Smooth muscle cell (in vitro differentiated cells): ENCODE measurements around the gene GGNBP2. TPM values are rescaled to one million over a fixed set of nuclear protein-coding genes. Genes with fewer than 3 reads are reported as not detected.

ENCODE experiments used
- DNase-seq: peaks from one replicate; lab custom pipeline; 2025; ENCODE audit not compliant: unreplicated experiment; lab: John Stamatoyannopoulos, UW
- H2AFZ ChIP-seq: fragments of 200-600 bp; sonication (generic); 2 replicates; pipeline ENCODE4 v1.6.0; 2016; ENCODE audit warnings: antibody characterized with exemption, low read depth, mild to moderate bottlenecking
- H3F3A ChIP-seq: fragments of 200-600 bp; sonication (generic); 2 replicates; pipeline ENCODE4 v1.6.0; 2017; ENCODE audit warnings: antibody characterized with exemption, low read depth
- H3K27ac ChIP-seq: fragments of 200-600 bp; sonication (generic); 2 replicates; pipeline ENCODE4 v1.5.1; 2016; ENCODE audit warnings: low read depth, mild to moderate bottlenecking
- H3K27me3 ChIP-seq: fragments of 200-600 bp; sonication (generic); 2 replicates; pipeline ENCODE4 v1.6.1; 2016; ENCODE audit warnings: low read depth, mild to moderate bottlenecking
- H3K36me3 ChIP-seq: fragments of 200-600 bp; sonication (generic); 2 replicates; pipeline ENCODE4 v1.5.1; 2016; ENCODE audit warnings: low read depth
- H3K4me1 ChIP-seq: fragments of 200-600 bp; sonication (generic); 2 replicates; pipeline ENCODE4 v1.5.1; 2016; ENCODE audit warnings: low read depth
- H3K4me2 ChIP-seq: fragments of 200-600 bp; sonication (generic); 2 replicates; pipeline ENCODE4 v1.6.0; 2016; ENCODE audit warnings: mild to moderate bottlenecking
- H3K4me3 ChIP-seq: fragments of 200-600 bp; sonication (generic); 2 replicates; pipeline ENCODE4 v1.5.1; 2016; ENCODE audit warnings: mild to moderate bottlenecking
- H3K79me2 ChIP-seq: fragments of 200-600 bp; sonication (generic); 2 replicates; pipeline ENCODE4 v1.6.0; 2016; ENCODE audit warnings: low read depth, mild to moderate bottlenecking
- H3K9ac ChIP-seq: fragments of 200-600 bp; sonication (generic); 2 replicates; pipeline ENCODE4 v1.6.0; 2016; ENCODE audit warnings: low read depth
- H3K9me3 ChIP-seq: fragments of 200-600 bp; sonication (generic); replicated peaks from 2 replicates; pipeline ENCODE4 v1.5.1; 2016; ENCODE audit warnings: low read depth
- H4K20me1 ChIP-seq: fragments of 200-600 bp; sonication (generic); 2 replicates; pipeline ENCODE4 v1.6.0; 2016; ENCODE audit warnings: low read depth
- WGBS: methylation state at CpG from one replicate; pipeline ENCODE4 v1.1.7; 2016; ENCODE audit warnings: low lambda C conversion rate; 5-methylcytosine and 5-hydroxymethylcytosine counted together
- polyA plus RNA-seq: library from polyadenylated mRNA; unstranded; fragments of >200 nt; fragmentation: Nextera tagmentation; extraction: Ambion mirVana; gene quantifications from 2 replicates; pipeline ENCODE4 v1.2.1, GENCODE V29; 2016
- total RNA-seq: library from RNA; depleted of rRNA; stranded (reverse); fragments of >200 nt; gene quantifications from 2 replicates; pipeline ENCODE4 v1.2.3, GENCODE V29; 2014
- TF ChIP-seq, protein P1 (sequence below): fragments of 200-600 bp; sonication (generic); IDR thresholded peaks from 2 replicates; pipeline ENCODE4 v1.5.1; 2017; ENCODE audit warnings: borderline replicate concordance, mild to moderate bottlenecking, antibody characterized with exemption; ENCODE audit not compliant: insufficient read depth, poor library complexity, severe bottlenecking

The GGNBP2 gene
- total and polyA plus RNA-seq, 2 experiments from 2014 or later = 54.4 to 56.6 TPM

DNA sequence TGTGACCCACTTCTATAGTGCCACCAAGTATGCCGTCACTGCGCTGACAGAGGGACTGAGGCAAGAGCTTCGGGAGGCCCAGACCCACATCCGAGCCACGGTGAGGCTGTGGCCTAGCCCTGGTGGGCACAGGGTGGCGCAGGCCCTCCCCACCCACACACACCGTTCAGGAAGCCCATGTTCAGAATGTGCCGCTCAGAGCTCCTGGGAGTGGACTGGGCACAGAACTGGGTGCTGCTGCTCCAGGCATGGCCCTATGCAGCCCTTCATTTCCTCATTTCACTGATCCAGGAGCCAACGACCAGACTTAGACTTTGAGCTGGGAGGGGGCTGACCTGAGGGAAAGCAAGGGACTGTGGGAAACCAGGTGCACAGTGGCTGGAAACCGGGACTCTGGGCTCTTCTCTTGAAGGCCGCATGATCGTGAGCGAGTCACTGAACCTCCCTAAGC lies 54.3 kb downstream of the GGNBP2 start:
- Histone ChIP-seq H3K79me2 (peaks cover 5% of the 10 kb centered on the region), H3K27ac (no peak overlapping the region), H3K4me2 (no peak overlapping the region), H3K9ac (no peak overlapping the region), H3K4me1 (peaks cover 23% of the 10 kb centered on the region), H3K27me3 (no peaks in the 10 kb centered on the region), H2AFZ (no peak overlapping the region), H3K36me3 (no peaks in the 10 kb centered on the region), H3K4me3 (no peak overlapping the region), H4K20me1 (no peaks in the 10 kb centered on the region), H3K9me3 (no peaks in the 10 kb centered on the region), H3F3A (no peaks in the 10 kb centered on the region)
- TF ChIP-seq, protein P1, sequence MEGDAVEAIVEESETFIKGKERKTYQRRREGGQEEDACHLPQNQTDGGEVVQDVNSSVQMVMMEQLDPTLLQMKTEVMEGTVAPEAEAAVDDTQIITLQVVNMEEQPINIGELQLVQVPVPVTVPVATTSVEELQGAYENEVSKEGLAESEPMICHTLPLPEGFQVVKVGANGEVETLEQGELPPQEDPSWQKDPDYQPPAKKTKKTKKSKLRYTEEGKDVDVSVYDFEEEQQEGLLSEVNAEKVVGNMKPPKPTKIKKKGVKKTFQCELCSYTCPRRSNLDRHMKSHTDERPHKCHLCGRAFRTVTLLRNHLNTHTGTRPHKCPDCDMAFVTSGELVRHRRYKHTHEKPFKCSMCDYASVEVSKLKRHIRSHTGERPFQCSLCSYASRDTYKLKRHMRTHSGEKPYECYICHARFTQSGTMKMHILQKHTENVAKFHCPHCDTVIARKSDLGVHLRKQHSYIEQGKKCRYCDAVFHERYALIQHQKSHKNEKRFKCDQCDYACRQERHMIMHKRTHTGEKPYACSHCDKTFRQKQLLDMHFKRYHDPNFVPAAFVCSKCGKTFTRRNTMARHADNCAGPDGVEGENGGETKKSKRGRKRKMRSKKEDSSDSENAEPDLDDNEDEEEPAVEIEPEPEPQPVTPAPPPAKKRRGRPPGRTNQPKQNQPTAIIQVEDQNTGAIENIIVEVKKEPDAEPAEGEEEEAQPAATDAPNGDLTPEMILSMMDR = no peak
- no peak for DNase-seq
- WGBS = 96% methylated on average over 13 of the region's 13 CpGs

GRCh38 chr17:36599546-36600250 lies 55.0 kb downstream of the GGNBP2 start:
- H3K9ac ChIP-seq = no peak overlapping the region
- no peaks in the 10 kb centered on the region for H4K20me1 ChIP-seq
- H3F3A ChIP-seq = no peaks in the 10 kb centered on the region
- H3K27me3 ChIP-seq = no peaks in the 10 kb centered on the region
- H3K4me1 ChIP-seq = peaks cover 23% of the 10 kb centered on the region
- TF ChIP-seq, protein P1 = no peak
- no peaks in the 10 kb centered on the region for H3K9me3 ChIP-seq
- no peak overlapping the region for H3K27ac ChIP-seq
- H3K36me3 ChIP-seq = no peaks in the 10 kb centered on the region
- peaks cover 5% of the 10 kb centered on the region for H3K79me2 ChIP-seq
- no peak overlapping the region for H3K4me3 ChIP-seq
- WGBS = 95% methylated on average over 11 of the region's 11 CpGs
- no peak for DNase-seq
- no peak overlapping the region for H2AFZ ChIP-seq
- no peak overlapping the region for H3K4me2 ChIP-seq

- H3K27ac ChIP-seq = peak overlapping the region; percentile 32
These were observed 55.7 kb downstream of the GGNBP2 start for GRCh38 chr17:36600465-36600864.

More at GRCh38 chr17:36600465-36600864, 55.7 kb downstream of the GGNBP2 start:
- peak overlapping the region; percentile 96 for H3K4me2 ChIP-seq
- no peaks in the 10 kb centered on the region for H3F3A ChIP-seq
- no peaks in the 10 kb centered on the region for H3K36me3 ChIP-seq
- no peaks in the 10 kb centered on the region for H3K9me3 ChIP-seq
- no peaks in the 10 kb centered on the region for H4K20me1 ChIP-seq
- no peaks in the 10 kb centered on the region for H3K27me3 ChIP-seq
- H3K4me1 ChIP-seq = peaks cover 23% of the 10 kb centered on the region
- peaks cover 5% of the 10 kb centered on the region for H3K79me2 ChIP-seq
- no peak for DNase-seq
- H2AFZ ChIP-seq = no peak overlapping the region
- H3K9ac ChIP-seq = no peak overlapping the region
- 86% methylated on average over 3 of the region's 3 CpGs for WGBS
- peak overlapping the region; percentile 85 for H3K4me3 ChIP-seq
- TF ChIP-seq, protein P1 = no peak
